Parathyroid adenoma (tissue), 2 donors: Measurements from ENCODE around the gene RASA1.

Source experiments
- H2AFZ ChIP-seq: fragments of 300-600 bp; sonication (generic); one replicate; pipeline ENCODE4 v1.7.0; 2017; ENCODE audit warnings: antibody characterized with exemption, mild to moderate bottlenecking
- H3K27ac ChIP-seq: fragments of 300-600 bp; sonication (generic); one replicate; pipeline ENCODE4 v1.7.0; 2017
- H3K27me3 ChIP-seq: fragments of 300-600 bp; sonication (generic); one replicate; pipeline ENCODE4 v1.7.0; 2017; ENCODE audit warnings: low read length; ENCODE audit not compliant: control insufficient read depth, insufficient read depth
- H3K36me3 ChIP-seq: fragments of 300-600 bp; sonication (generic); one replicate; pipeline ENCODE4 v1.7.0; 2017; ENCODE audit warnings: low read length; ENCODE audit not compliant: control insufficient read depth, insufficient read depth
- H3K4me1 ChIP-seq: fragments of 300-600 bp; sonication (generic); one replicate; pipeline ENCODE4 v1.7.0; 2017; ENCODE audit warnings: control low read depth
- H3K4me2 ChIP-seq: fragments of 300-600 bp; sonication (generic); one replicate; pipeline ENCODE4 v1.7.0; 2017; ENCODE audit warnings: low read length
- H3K4me3 ChIP-seq: fragments of 300-600 bp; sonication (generic); one replicate; pipeline ENCODE4 v1.7.0; 2017; ENCODE audit warnings: low read depth, low read length
- H3K79me2 ChIP-seq: fragments of 300-600 bp; sonication (generic); one replicate; pipeline ENCODE4 v1.7.0; 2017; ENCODE audit warnings: control low read depth
- H3K9ac ChIP-seq: fragments of 300-600 bp; sonication (generic); one replicate; pipeline ENCODE4 v1.7.0; 2017; ENCODE audit warnings: mild to moderate bottlenecking
- H3K9me3 ChIP-seq: fragments of 300-600 bp; sonication (generic); one replicate; pipeline ENCODE4 v1.7.0; 2017; ENCODE audit warnings: low read length; ENCODE audit not compliant: control insufficient read depth
- CTCF ChIP-seq: fragments of 300-600 bp; sonication (generic); IDR thresholded peaks from one replicate; pipeline ENCODE4 v1.7.0; 2017; ENCODE audit warnings: antibody characterized with exemption, mild to moderate bottlenecking
- donor health status: primary hyperparathyroidism.

RASA1 gene

GRCh38 chr5:87369431-87369830, 101.7 kb downstream of the RASA1 start:
- Histone ChIP-seq H2AFZ (no peak overlapping the region), H3K79me2 (no peaks in the 10 kb centered on the region), H3K36me3 (no peaks in the 10 kb centered on the region), H3K27ac (no peak overlapping the region), H3K9me3 (no peaks in the 10 kb centered on the region), H3K9ac (no peak overlapping the region), H3K4me1 (no peaks in the 10 kb centered on the region), H3K27me3 (no peaks in the 10 kb centered on the region), H3K4me3 (no peak overlapping the region), H3K4me2 (no peak overlapping the region)
- TF ChIP-seq CTCF, result no peak

- Histone ChIP-seq H3K27me3 (no peaks in the 10 kb centered on the region), H2AFZ (no peak overlapping the region), H3K36me3 (no peaks in the 10 kb centered on the region), H3K9ac (no peak overlapping the region), H3K79me2 (no peaks in the 10 kb centered on the region), H3K9me3 (no peaks in the 10 kb centered on the region), H3K4me2 (no peak overlapping the region), H3K4me1 (no peaks in the 10 kb centered on the region), H3K4me3 (no peak overlapping the region), H3K27ac (no peak overlapping the region)
- TF ChIP-seq CTCF, result no peak
These were observed 105.0 kb downstream of the RASA1 start for GRCh38 chr5:87372705-87373104.

- no peaks in the 10 kb centered on the region for H3K79me2 ChIP-seq
- no peak overlapping the region for H3K27ac ChIP-seq
- no peaks in the 10 kb centered on the region for H3K4me1 ChIP-seq
- H3K9ac ChIP-seq, result no peak overlapping the region
- no peaks in the 10 kb centered on the region for H3K27me3 ChIP-seq
- TF ChIP-seq CTCF, result no peak
- no peak overlapping the region for H3K4me2 ChIP-seq
- H3K4me3 ChIP-seq, result no peak overlapping the region
- H3K36me3 ChIP-seq, result peaks cover 3% of the 10 kb centered on the region
- no peak overlapping the region for H2AFZ ChIP-seq
- H3K9me3 ChIP-seq, result no peaks in the 10 kb centered on the region
These were observed 114.5 kb downstream of the RASA1 start for GRCh38 chr5:87382224-87382623.

- H3K9ac ChIP-seq, result no peak overlapping the region
- no peaks in the 10 kb centered on the region for H3K27me3 ChIP-seq
- H3K4me3 ChIP-seq, result no peak overlapping the region
- no peak overlapping the region for H3K4me2 ChIP-seq
- TF ChIP-seq CTCF, result no peak
- peaks cover 3% of the 10 kb centered on the region for H3K36me3 ChIP-seq
- no peak overlapping the region for H3K27ac ChIP-seq
- no peaks in the 10 kb centered on the region for H3K79me2 ChIP-seq
- no peaks in the 10 kb centered on the region for H3K9me3 ChIP-seq
- H2AFZ ChIP-seq, result no peak overlapping the region
- no peaks in the 10 kb centered on the region for H3K4me1 ChIP-seq
These were observed 115.5 kb downstream of the RASA1 start for GRCh38 chr5:87383216-87383615.

GRCh38 chr5:87385802-87386201, 118.1 kb downstream of the RASA1 start:
- Histone ChIP-seq H3K9me3 (no peaks in the 10 kb centered on the region), H3K27me3 (no peaks in the 10 kb centered on the region), H3K79me2 (no peaks in the 10 kb centered on the region), H3K9ac (no peak overlapping the region), H3K4me2 (no peak overlapping the region), H3K36me3 (no peaks in the 10 kb centered on the region), H3K27ac (no peak overlapping the region), H3K4me3 (no peak overlapping the region), H3K4me1 (peaks cover 1% of the 10 kb centered on the region), H2AFZ (no peak overlapping the region)
- TF ChIP-seq CTCF, result no peak
